ENCODE data around the gene RANBP6.
"Not testable (repeated sequence)": the region's sequence is repeated elsewhere in the genome, so short reads cannot be mapped to it uniquely, and the experiment has no call there.

RANBP6 gene

GRCh38 chr9:6015278-6016157 lies at the start of gene RANBP6:
TSS of gene RANBP6 (minus strand) at chr9:6015624. CDS start at chr9:6015607, 17 bp downstream.
- peak; percentile 50 to 51 for DNase-seq (ENCODE audit: low read depth in 2 of 2)

GRCh38 chr9:6063146-6063545 lies 47.7 kb upstream of the RANBP6 start:
- not testable (repeated sequence) for DNase-seq (ENCODE audit: low read depth in 2 of 2)

GRCh38 chr9:6055666-6056065 lies 40.2 kb upstream of the RANBP6 start:
- no peak for DNase-seq (ENCODE audit: low read depth in 2 of 2)

GRCh38 chr9:6055216-6055615 lies 39.8 kb upstream of the RANBP6 start:
- peak; percentile 36 to 37 for DNase-seq (ENCODE audit: low read depth in 2 of 2)

- DNase-seq (ENCODE audit: low read depth in 2 of 2): peak; percentile 41 to 46
Measured at GRCh38 chr9:6054280-6055099, 39.1 kb upstream of the RANBP6 start.

GRCh38 chr9:6052293-6052919 lies 37.0 kb upstream of the RANBP6 start:
- DNase-seq (ENCODE audit: low read depth in 2 of 2): no peak

GRCh38 chr9:6051511-6051950 lies 36.1 kb upstream of the RANBP6 start:
- DNase-seq (ENCODE audit: low read depth in 2 of 2): no peak

GRCh38 chr9:6049798-6050197 lies 34.4 kb upstream of the RANBP6 start:
- no peak for DNase-seq (ENCODE audit: low read depth in 2 of 2)

GRCh38 chr9:6048039-6048438 lies 32.6 kb upstream of the RANBP6 start:
- DNase-seq (ENCODE audit: low read depth in 2 of 2): no peak

GRCh38 chr9:6047020-6047419 lies 31.6 kb upstream of the RANBP6 start:
- DNase-seq (ENCODE audit: low read depth in 2 of 2): no peak

GRCh38 chr9:6045364-6045763 lies 29.9 kb upstream of the RANBP6 start:
- DNase-seq (ENCODE audit: low read depth in 2 of 2): no peak

- DNase-seq (ENCODE audit: low read depth in 2 of 2): no peak
Measured at GRCh38 chr9:6040077-6040476, 24.7 kb upstream of the RANBP6 start.

- DNase-seq (ENCODE audit: low read depth in 2 of 2): no peak
Measured at GRCh38 chr9:6036391-6036790, 21.0 kb upstream of the RANBP6 start.

GRCh38 chr9:6034954-6035353 lies 19.5 kb upstream of the RANBP6 start:
- DNase-seq (ENCODE audit: low read depth in 2 of 2): no peak

GRCh38 chr9:6029604-6030274 lies 14.3 kb upstream of the RANBP6 start:
- no peak for DNase-seq (ENCODE audit: low read depth in 2 of 2)

- DNase-seq (ENCODE audit: low read depth in 2 of 2): no peak
Measured at GRCh38 chr9:6024035-6024554, 8.7 kb upstream of the RANBP6 start.

GRCh38 chr9:6016975-6017374 lies 1.6 kb upstream of the RANBP6 start:
- not testable (repeated sequence) for DNase-seq (ENCODE audit: low read depth in 2 of 2)

- peak in 1 of 2 experiments; percentile 10 for DNase-seq (ENCODE audit: low read depth in 2 of 2)
Measured at GRCh38 chr9:6014670-6015270, 654 bp downstream of the RANBP6 start.

- peak; percentile 97 to 98 for DNase-seq (ENCODE audit: low read depth in 2 of 2)
Measured at GRCh38 chr9:6008169-6008979, 7.0 kb downstream of the RANBP6 start.

- DNase-seq (ENCODE audit: low read depth in 2 of 2): peak; percentile 24 to 26
Measured at GRCh38 chr9:6007770-6008168, 7.7 kb downstream of the RANBP6 start.
